Small intestine (tissue), 7 donors: Measurements from ENCODE around the gene NAP1L4. TPM values are rescaled to one million over a fixed set of nuclear protein-coding genes. Genes with fewer than 3 reads are reported as not detected.

Experiments used
- DNase-seq, 2 donors: peaks; one replicate each; pipeline versions ENCODE4 v3.0.0 to v3.0.0-alpha.2; 2013
- FAIRE-seq: peaks from 2 replicates; lab custom pipeline; 2012; peaks lifted over from hg19 to GRCh38; lab: Jason Lieb, UNC
- H3K27ac ChIP-seq, 3 donors: one replicate each; pipeline ENCODE4 v1.5.1; 2013; ENCODE audit warnings: low read length in 2 of 3, mild to moderate bottlenecking in 2 of 3, control low read depth in 1 of 3, inconsistent platforms in 1 of 3, low read depth in 1 of 3, moderate library complexity in 1 of 3
- H3K27me3 ChIP-seq, 3 donors: one replicate each; pipeline ENCODE4 v1.6.1; 2013; ENCODE audit warnings: low read length in 3 of 3, inconsistent platforms in 1 of 3; ENCODE audit not compliant: control insufficient read depth in 3 of 3, insufficient read depth in 3 of 3
- H3K36me3 ChIP-seq, 3 donors: one replicate each; pipeline ENCODE4 v1.6.1; 2013; ENCODE audit warnings: low read length in 3 of 3, inconsistent platforms in 1 of 3, low read depth in 1 of 3, mild to moderate bottlenecking in 1 of 3, moderate library complexity in 1 of 3; ENCODE audit not compliant: control insufficient read depth in 3 of 3, insufficient read depth in 2 of 3
- H3K4me1 ChIP-seq, 3 donors: one replicate each; pipeline ENCODE4 v1.6.1; 2013; ENCODE audit warnings: low read length in 2 of 3, inconsistent platforms in 1 of 3, low read depth in 1 of 3, mild to moderate bottlenecking in 1 of 3, moderate library complexity in 1 of 3; ENCODE audit not compliant: control insufficient read depth in 3 of 3, insufficient read depth in 2 of 3
- H3K4me3 ChIP-seq, 3 donors: one replicate each; pipeline ENCODE4 v1.5.1; 2013; ENCODE audit warnings: low read length in 3 of 3, control low read depth in 1 of 3, inconsistent platforms in 1 of 3, low read depth in 1 of 3, mild to moderate bottlenecking in 1 of 3, moderate library complexity in 1 of 3
- H3K9me3 ChIP-seq, 2 donors: one replicate each; pipeline ENCODE4 v1.6.1; 2013; ENCODE audit warnings: low read depth in 1 of 2, low read length in 1 of 2; ENCODE audit not compliant: control insufficient read depth in 2 of 2, insufficient read depth in 1 of 2
- WGBS, 3 donors: extraction: QIAGEN DNeasy Blood & Tissue Kit; methylation state at CpG; one replicate each; pipeline ENCODE4 v1.1.7; 2013; 5-methylcytosine and 5-hydroxymethylcytosine counted together
- polyA plus RNA-seq, 4 donors: library from polyadenylated mRNA; stranded (reverse) in 3 of 4; unstranded in 1 of 4; fragments of 200-250 nt in 3 of 4; fragments of 120-200 nt in 1 of 4; gene quantifications; one replicate each; pipeline versions ENCODE4 v1.2.1 to v1.2.3, GENCODE V29; 2013
- donor health status: healthy with polysubstance abuse.
- donor health status: control.
- donor health status: control.
- donor health status: Bipolar disorder and iron deficiency.
- donor health status: healthy.

Gene NAP1L4
- polyA plus RNA-seq, 4 donors, result 75.1 to 108 (median 84.6) TPM

- FAIRE-seq (no peak), DNase-seq (peak in 1 of 2 donors; percentile 55)
- H3K27ac ChIP-seq, result peak overlapping the region in 2 of 3 donors; percentile 97 to 99
- peaks cover 0 to 44% (median 0%) of the 10 kb centered on the region in 3 donors for H3K27me3 ChIP-seq
- H3K4me3 ChIP-seq, result peak overlapping the region; percentile 52 to 93 (median 66)
- H3K4me1 ChIP-seq, result peaks cover 0 to 31% (median 6%) of the 10 kb centered on the region in 3 donors
- H3K9me3 ChIP-seq, result no peaks in the 10 kb centered on the region
- H3K36me3 ChIP-seq, result peaks cover 0 to 3% (median 0%) of the 10 kb centered on the region in 3 donors
- 29 to 39% (median 32%) methylated on average over 25 of the region's 25 CpGs for WGBS, 3 donors
Observed at GRCh38 chr11:2927851-2928604, 64.1 kb downstream of the NAP1L4 start.

GRCh38 chr11:2927121-2927800 is 64.9 kb downstream of the NAP1L4 start:
- WGBS, 3 donors, result 85 to 89% (median 87%) methylated on average over 12 of the region's 12 CpGs
- Histone ChIP-seq H3K4me1 (peaks cover 0 to 36% (median 6%) of the 10 kb centered on the region in 3 donors), H3K27ac (no peak overlapping the region), H3K9me3 (no peaks in the 10 kb centered on the region), H3K4me3 (peak overlapping the region in 1 of 3 donors; percentile 93), H3K36me3 (peaks cover 0 to 7% (median 0%) of the 10 kb centered on the region in 3 donors), H3K27me3 (peaks cover 0 to 44% (median 0%) of the 10 kb centered on the region in 3 donors)
- FAIRE-seq, result no peak
- DNase-seq, result no peak

GRCh38 chr11:2926611-2927051 is 65.5 kb downstream of the NAP1L4 start:
- no peak for FAIRE-seq
- H3K27ac ChIP-seq, result no peak overlapping the region
- peaks cover 0 to 36% (median 6%) of the 10 kb centered on the region in 3 donors for H3K4me1 ChIP-seq
- H3K9me3 ChIP-seq, result no peaks in the 10 kb centered on the region
- H3K27me3 ChIP-seq, result peaks cover 0 to 40% (median 0%) of the 10 kb centered on the region in 3 donors
- DNase-seq, result no peak
- H3K4me3 ChIP-seq, result no peak overlapping the region
- peaks cover 0 to 13% (median 0%) of the 10 kb centered on the region in 3 donors for H3K36me3 ChIP-seq
- WGBS, 3 donors, result 94 to 98% (median 95%) methylated on average over 11 of the region's 11 CpGs

- FAIRE-seq (no peak), DNase-seq (peak; percentile 58 to 84)
- H3K9me3 ChIP-seq, result no peaks in the 10 kb centered on the region
- no peak overlapping the region for H3K4me3 ChIP-seq
- 41 to 78% (median 66%) methylated on average over 28 to 30 of the region's 30 CpGs for WGBS, 3 donors
- H3K4me1 ChIP-seq, result peaks cover 0 to 30% (median 6%) of the 10 kb centered on the region in 3 donors
- peaks cover 0 to 31% (median 0%) of the 10 kb centered on the region in 3 donors for H3K27me3 ChIP-seq
- H3K27ac ChIP-seq, result peak overlapping the region in 2 of 3 donors; percentile 33 to 84
- H3K36me3 ChIP-seq, result peaks cover 0 to 13% (median 0%) of the 10 kb centered on the region in 3 donors
Observed at GRCh38 chr11:2924821-2925675, 67.1 kb downstream of the NAP1L4 start.

GRCh38 chr11:2924381-2924780 is 67.7 kb downstream of the NAP1L4 start:
- no peak overlapping the region for H3K4me3 ChIP-seq
- peaks cover 0 to 25% (median 6%) of the 10 kb centered on the region in 3 donors for H3K4me1 ChIP-seq
- H3K27ac ChIP-seq, result peak overlapping the region in 2 of 3 donors; percentile 33 to 84
- H3K36me3 ChIP-seq, result peaks cover 0 to 15% (median 0%) of the 10 kb centered on the region in 3 donors
- no peak for FAIRE-seq
- WGBS, 3 donors, result 11 to 62% (median 40%) methylated on average over 8 to 10 of the region's 10 CpGs
- no peaks in the 10 kb centered on the region for H3K9me3 ChIP-seq
- H3K27me3 ChIP-seq, result peaks cover 0 to 27% (median 0%) of the 10 kb centered on the region in 3 donors
- DNase-seq, result peak; percentile 17 to 88

- no peaks in the 10 kb centered on the region for H3K9me3 ChIP-seq
- 51 to 82% (median 60%) methylated on average over 20 to 22 of the region's 22 CpGs for WGBS, 3 donors
- peak overlapping the region in 1 of 3 donors; percentile 84 for H3K27ac ChIP-seq
- H3K4me3 ChIP-seq, result no peak overlapping the region
- H3K4me1 ChIP-seq, result peaks cover 0 to 22% (median 6%) of the 10 kb centered on the region in 3 donors
- FAIRE-seq (no peak), DNase-seq (no peak)
- peaks cover 0 to 18% (median 0%) of the 10 kb centered on the region in 3 donors for H3K36me3 ChIP-seq
- H3K27me3 ChIP-seq, result peaks cover 0 to 23% (median 0%) of the 10 kb centered on the region in 3 donors
Observed at GRCh38 chr11:2923446-2924375, 68.4 kb downstream of the NAP1L4 start.

- Histone ChIP-seq H3K27me3 (peaks cover 0 to 12% (median 0%) of the 10 kb centered on the region in 3 donors), H3K36me3 (peaks cover 0 to 21% (median 0%) of the 10 kb centered on the region in 3 donors), H3K4me1 (peaks cover 0 to 16% (median 6%) of the 10 kb centered on the region in 3 donors), H3K9me3 (no peaks in the 10 kb centered on the region), H3K4me3 (no peak overlapping the region), H3K27ac (no peak overlapping the region)
- DNase-seq (peak in 1 of 2 donors; percentile 33), FAIRE-seq (no peak)
- WGBS, 3 donors, result 21 to 66% (median 39%) methylated on average over 3 of the region's 3 CpGs
Observed at GRCh38 chr11:2922655-2923054, 69.5 kb downstream of the NAP1L4 start.
